Heart right ventricle (tissue), 16 donors: ENCODE measurements around the gene BRCA1. TPM values are rescaled to one million over a fixed set of nuclear protein-coding genes. Genes with fewer than 3 reads are reported as not detected.
"Not testable (repeated sequence)": the region's sequence is repeated elsewhere in the genome, so short reads cannot be mapped to it uniquely, and the experiment has no call there.

Experiments
- ATAC-seq, 8 donors: fragments of 200-7000 bp; cut with Tn5 transposase; one replicate each; pipeline ENCODE4 v1.9.1; 2020; ENCODE audit warnings: mild to moderate bottlenecking in 8 of 8, moderate library complexity in 8 of 8, moderate number of reproducible peaks in 1 of 8
- DNase-seq, 2 donors: peaks; one replicate each; pipeline ENCODE4 v3.0.0-alpha.2; 2020
- H3K27ac ChIP-seq, 10 donors: fragments of 200-600 bp; sonication (generic) in 2 of 10; one replicate each; pipeline versions ENCODE4 v1.5.0 to v1.8.0; 2020 to 2022; ENCODE audit warnings: mild to moderate bottlenecking in 3 of 10
- H3K27me3 ChIP-seq, 7 donors: fragments of 200-600 bp; one replicate each; pipeline ENCODE4 v1.8.0; 2021 to 2022; ENCODE audit warnings: mild to moderate bottlenecking in 2 of 7
- H3K36me3 ChIP-seq, 9 donors: fragments of 200-600 bp; sonication (generic) in 1 of 9; one replicate each; pipeline versions ENCODE4 v1.5.0 to v1.8.0; 2020 to 2022; ENCODE audit warnings: mild to moderate bottlenecking in 2 of 9
- H3K4me1 ChIP-seq, 9 donors: fragments of 200-600 bp; sonication (generic) in 1 of 9; one replicate each; pipeline versions ENCODE4 v1.5.0 to v1.8.0; 2020 to 2022; ENCODE audit warnings: mild to moderate bottlenecking in 4 of 9
- H3K4me3 ChIP-seq, 10 donors: fragments of 200-600 bp; sonication (generic) in 2 of 10; one replicate each; pipeline versions ENCODE4 v1.5.0 to v1.8.0; 2020 to 2022; ENCODE audit warnings: mild to moderate bottlenecking in 7 of 10, moderate library complexity in 2 of 10
- H3K9me3 ChIP-seq, 11 donors: fragments of 200-600 bp in 10 of 11; sonication (generic) in 2 of 11; one replicate each; pipeline versions ENCODE4 v1.5.0 to v1.8.0; 2013 to 2022; ENCODE audit warnings: mild to moderate bottlenecking in 2 of 11, control low read depth in 1 of 11, moderate library complexity in 1 of 11
- WGBS, 2 donors: extraction: QIAGEN DNeasy Blood & Tissue Kit; methylation state at CpG; one replicate each; pipeline ENCODE4 v1.1.7; 2013; ENCODE audit warnings: inconsistent platforms in 1 of 2; 5-methylcytosine and 5-hydroxymethylcytosine counted together
- intact Hi-C, 10 donors: fragments of 100-400 bp; cut with DNase I; formaldehyde crosslinking; loops; one replicate each; pipeline versions ENCODE4 v1.11.1 to v1.14.2; 2022
- polyA plus RNA-seq, 2 donors: library from polyadenylated mRNA; stranded (reverse); fragments of 200-250 nt; gene quantifications; one replicate each; pipeline ENCODE4 v1.2.3, GENCODE V29; 2013
- total RNA-seq, 10 donors: library from RNA; stranded (reverse); fragmentation: NEBNext Ultra II Directional in 3 of 10; extraction: Animal tissue kit (Norgen Biotek cat#: 25700) in 3 of 10; gene quantifications; one replicate each; pipeline versions ENCODE4 v1.2.1 to v1.2.4, GENCODE V29; 2021 to 2023
- TF ChIP-seq, protein P1 (sequence below), 9 donors: fragments of 200-600 bp; sonication (generic) in 2 of 9; IDR thresholded peaks; one replicate each; pipeline versions ENCODE4 v1.5.0 to v1.8.0; 2021 to 2022; ENCODE audit warnings: antibody characterized with exemption in 9 of 9, mild to moderate bottlenecking in 5 of 9, moderate library complexity in 1 of 9
- donor health status: Arrhythmogenic right ventricular cardiomyopathy.
- donor health status: ischemic (EF 13 %, LVEDD 7.1; RV severe dilation, severe dysfunction).
- donor health status: healthy with polysubstance abuse.
- donor health status: DM: no; HTN: yes; CAD: no.
- donor health status: DM: no; HTN: no; CAD: no.
- donor health status: ischemic (EF 25% LVEDD 6.9; RV normal size, moderate dysfunction).
- donor health status: ischemic (EF 25% LVEDD 5.7; RV mildly dilated, moderate dysfunction).
- donor health status: healthy.
- donor health status: DM: yes; HTN: yes; CAD: no.
- donor health status: Ischemic cardiomyopathy.
- donor health status: ischemic (EF 35%, LVEDD 5.7; RV mildly dilated, moderate dysfunction).
- donor health status: nonischemic (EF 11% LVEDD 7.7; RV severe dilation, severe dysfunction).
- donor health status: DM: yes; HTN: yes; CAD: no.
- donor health status: PGD.
- donor health status: ischemic (EF 29% LVEDD 5.4; RV normal size, mild dysfunction).
- donor health status: nonischemic (EF 23%, LVEDD 6.1; RV moderate dilation, normal function).

The BRCA1 gene
- total and polyA plus RNA-seq, 12 donors: 2.2 to 12.0 (median 7.9) TPM

DNA sequence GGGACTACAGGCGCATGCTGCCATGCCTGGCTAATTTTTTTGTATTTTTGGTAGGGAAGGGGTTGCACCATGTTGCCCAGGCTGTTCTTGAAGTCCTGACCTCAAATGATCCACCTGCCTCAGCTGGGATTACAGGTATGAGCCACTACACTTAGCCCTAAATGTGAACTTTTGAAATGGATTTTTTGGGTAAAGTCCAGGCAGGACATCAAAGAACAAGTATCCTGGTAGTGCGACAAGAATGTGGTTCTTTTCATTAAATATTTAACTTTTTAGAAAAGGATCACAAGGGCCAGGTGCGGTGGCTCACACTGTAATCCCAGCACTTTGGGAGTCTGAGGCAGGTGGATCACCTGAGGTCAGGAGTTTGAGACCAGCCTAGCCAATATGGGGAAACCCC is 30.5 kb upstream of the BRCA1 start:
- intact Hi-C loops: no loop called here
- Histone ChIP-seq H3K36me3 (peaks cover 0 to 37% (median 11%) of the 10 kb centered on the region in 9 donors), H3K9me3 (no peaks in the 10 kb centered on the region), H3K4me1 (no peaks in the 10 kb centered on the region), H3K27ac (no peak overlapping the region), H3K4me3 (no peak overlapping the region), H3K27me3 (no peaks in the 10 kb centered on the region)
- TF ChIP-seq, protein P1, sequence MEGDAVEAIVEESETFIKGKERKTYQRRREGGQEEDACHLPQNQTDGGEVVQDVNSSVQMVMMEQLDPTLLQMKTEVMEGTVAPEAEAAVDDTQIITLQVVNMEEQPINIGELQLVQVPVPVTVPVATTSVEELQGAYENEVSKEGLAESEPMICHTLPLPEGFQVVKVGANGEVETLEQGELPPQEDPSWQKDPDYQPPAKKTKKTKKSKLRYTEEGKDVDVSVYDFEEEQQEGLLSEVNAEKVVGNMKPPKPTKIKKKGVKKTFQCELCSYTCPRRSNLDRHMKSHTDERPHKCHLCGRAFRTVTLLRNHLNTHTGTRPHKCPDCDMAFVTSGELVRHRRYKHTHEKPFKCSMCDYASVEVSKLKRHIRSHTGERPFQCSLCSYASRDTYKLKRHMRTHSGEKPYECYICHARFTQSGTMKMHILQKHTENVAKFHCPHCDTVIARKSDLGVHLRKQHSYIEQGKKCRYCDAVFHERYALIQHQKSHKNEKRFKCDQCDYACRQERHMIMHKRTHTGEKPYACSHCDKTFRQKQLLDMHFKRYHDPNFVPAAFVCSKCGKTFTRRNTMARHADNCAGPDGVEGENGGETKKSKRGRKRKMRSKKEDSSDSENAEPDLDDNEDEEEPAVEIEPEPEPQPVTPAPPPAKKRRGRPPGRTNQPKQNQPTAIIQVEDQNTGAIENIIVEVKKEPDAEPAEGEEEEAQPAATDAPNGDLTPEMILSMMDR (IDR thresholded peaks at IDR 0.05): no peak
- 97 to 99% methylated on average over 3 of the region's 3 CpGs for WGBS, 2 donors
- no peak for DNase-seq
- ATAC-seq: no peak

DNA sequence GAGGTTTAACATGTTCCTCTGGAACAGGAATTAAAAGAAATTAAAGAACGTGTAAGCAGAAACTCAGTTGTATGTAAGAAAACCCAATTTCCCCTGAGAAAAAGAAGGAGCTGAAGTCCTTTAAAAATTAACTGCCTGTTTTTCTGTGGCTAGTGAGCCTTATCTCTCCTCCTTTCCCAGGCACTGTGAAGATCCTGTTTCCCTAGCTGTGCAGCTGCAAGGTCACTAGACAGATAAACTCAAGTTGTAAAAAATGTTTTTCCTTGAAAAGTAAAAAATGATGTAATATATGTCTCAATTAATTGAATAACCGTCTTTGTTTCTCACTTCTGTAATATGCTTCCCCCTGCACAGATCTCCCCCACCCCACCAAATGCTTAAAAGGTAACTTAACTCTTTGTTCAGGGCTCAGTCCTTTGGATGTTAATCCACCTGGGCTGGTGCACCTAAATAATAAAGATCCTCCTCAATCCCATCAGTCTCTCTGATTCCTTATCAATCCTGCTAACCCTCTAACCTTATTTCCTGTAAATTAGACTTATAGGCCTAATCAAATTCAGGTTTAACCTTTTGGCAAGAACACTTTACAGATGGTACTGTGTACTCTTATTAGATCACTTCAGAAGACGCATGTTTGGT is 28.2 kb upstream of the BRCA1 start:
- 69 to 80% methylated on average over 3 of the region's 3 CpGs for WGBS, 2 donors
- H3K9me3 ChIP-seq, ATAC-seq, H3K4me1 ChIP-seq, H3K27ac ChIP-seq, H3K4me3 ChIP-seq, H3K27me3 ChIP-seq, DNase-seq: not testable (repeated sequence)
- intact Hi-C loops: loop anchor here in 1 of 10 donors (5.0 kb wide), 1 partner anchor 1361 kb away; no protein-coding TSS in a partner anchor
- H3K36me3 ChIP-seq: peaks cover 0 to 30% (median 11%) of the 10 kb centered on the region in 9 donors

DNA sequence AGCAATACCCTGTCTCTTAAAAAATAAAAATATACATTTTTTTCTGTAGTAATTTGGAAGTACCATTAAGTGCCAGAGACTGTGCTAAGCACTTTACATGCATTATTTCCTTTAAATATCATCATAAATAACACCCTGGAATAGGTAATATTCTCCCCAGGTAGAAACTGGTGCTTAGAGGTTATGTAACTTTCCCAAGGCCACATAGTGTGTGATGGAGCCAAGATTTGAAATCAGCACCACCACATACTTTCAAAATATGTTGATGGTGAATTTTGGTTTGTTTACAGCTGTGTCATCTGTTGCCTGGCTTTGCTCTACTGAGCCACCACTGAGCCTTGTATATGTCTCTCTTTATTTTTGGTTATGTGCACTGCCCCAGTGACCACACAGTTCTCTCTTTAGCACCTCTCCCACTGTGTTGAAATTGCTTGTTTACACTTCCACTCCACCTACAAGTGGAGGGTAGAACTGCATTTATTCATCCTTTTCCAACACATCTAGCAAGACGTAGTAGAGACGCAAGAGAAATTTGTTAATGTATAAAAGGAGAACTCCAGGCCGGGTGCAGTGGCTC is 26.8 kb upstream of the BRCA1 start:
- H3K9me3 ChIP-seq: no peaks in the 10 kb centered on the region
- no peaks in the 10 kb centered on the region for H3K4me1 ChIP-seq
- H3K27me3 ChIP-seq: no peaks in the 10 kb centered on the region
- no peak overlapping the region for H3K4me3 ChIP-seq
- intact Hi-C loops: loop anchor here in 1 of 10 donors (5.0 kb wide), 1 partner anchor 1360 kb away; no protein-coding TSS in a partner anchor
- H3K27ac ChIP-seq: no peak overlapping the region
- peaks cover 0 to 22% (median 9%) of the 10 kb centered on the region in 9 donors for H3K36me3 ChIP-seq
- no peak for DNase-seq
- WGBS, 2 donors: 99% methylated on average over 3 of the region's 3 CpGs
- TF ChIP-seq, protein P1 (IDR thresholded peaks at IDR 0.05): no peak
- no peak for ATAC-seq

DNA sequence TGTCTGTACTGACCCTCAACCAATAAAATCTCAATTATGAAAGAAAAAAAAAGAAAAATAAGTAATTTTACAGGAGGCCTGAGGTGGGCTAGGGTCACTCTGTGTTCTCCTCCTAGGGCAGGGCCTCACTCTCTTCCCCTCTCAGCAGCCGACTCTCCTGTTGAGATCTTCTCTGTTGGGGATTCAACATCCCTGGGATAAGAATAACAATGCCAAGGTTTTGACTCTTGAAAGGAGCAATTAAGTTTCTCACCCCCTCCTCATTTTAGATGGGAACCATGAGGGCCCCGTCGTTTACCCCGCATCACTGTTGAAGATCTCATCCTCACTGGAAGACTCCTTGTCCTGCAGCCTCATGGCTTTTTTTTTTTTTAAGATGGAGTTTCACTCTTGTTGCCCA is 21.5 kb upstream of the BRCA1 start:
- DNase-seq (no peak), ATAC-seq (no peak)
- Histone ChIP-seq H3K9me3 (no peaks in the 10 kb centered on the region), H3K27ac (no peak overlapping the region), H3K4me3 (no peak overlapping the region), H3K36me3 (peaks cover 0 to 27% (median 0%) of the 10 kb centered on the region in 9 donors), H3K4me1 (no peaks in the 10 kb centered on the region), H3K27me3 (no peaks in the 10 kb centered on the region)
- intact Hi-C loops: no loop called here
- TF ChIP-seq, protein P1 (IDR thresholded peaks at IDR 0.05): no peak
- WGBS, 2 donors: 86 to 89% methylated on average over 4 of the region's 4 CpGs

DNA sequence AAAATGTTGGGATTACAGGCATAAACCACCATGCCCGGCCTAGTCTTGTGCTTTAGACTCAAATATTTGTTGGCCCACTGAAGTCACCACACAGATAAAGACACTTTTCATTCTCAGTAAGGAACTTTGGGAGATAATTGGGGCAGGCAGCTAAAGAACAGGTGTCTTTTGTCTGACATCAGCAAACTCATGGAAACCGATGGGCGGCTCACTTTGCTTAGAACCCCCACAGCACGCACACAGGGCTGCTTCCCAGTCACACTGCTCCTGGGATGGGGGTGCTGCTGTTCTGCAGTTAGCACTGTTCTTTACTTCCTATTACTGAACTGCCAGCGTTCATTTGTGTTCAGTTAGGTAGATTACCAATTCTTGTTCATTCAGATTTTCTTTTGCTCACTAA is 18.0 kb upstream of the BRCA1 start:
- Histone ChIP-seq H3K36me3 (peaks cover 0 to 35% (median 0%) of the 10 kb centered on the region in 9 donors), H3K9me3 (no peaks in the 10 kb centered on the region), H3K4me3 (no peak overlapping the region), H3K27ac (no peak overlapping the region), H3K4me1 (peaks cover 0 to 5% (median 0%) of the 10 kb centered on the region in 9 donors), H3K27me3 (no peaks in the 10 kb centered on the region)
- no peak for ATAC-seq
- TF ChIP-seq, protein P1 (IDR thresholded peaks at IDR 0.05): no peak
- 81 to 85% methylated on average over 5 of the region's 5 CpGs for WGBS, 2 donors
- DNase-seq: no peak
- intact Hi-C loops: no loop called here
